Liver (tissue), 9 donors: ENCODE data around the gene TBP. TPM values are rescaled to one million over a fixed set of nuclear protein-coding genes. Genes with fewer than 3 reads are reported as not detected.

Experiments used
- DNase-seq: peaks from one replicate; pipeline ENCODE4 v3.0.0-alpha.2; 2017; ENCODE audit warnings: low spot score
- H3K27ac ChIP-seq, 2 donors: one replicate each; pipeline ENCODE4 v1.7.0; 2013; ENCODE audit warnings: inconsistent platforms in 2 of 2, low read length in 2 of 2, control low read depth in 1 of 2, low read depth in 1 of 2, mild to moderate bottlenecking in 1 of 2
- H3K27me3 ChIP-seq, 4 donors: one replicate each; pipeline versions ENCODE4 v1.6.1 to v1.7.0; 2013; ENCODE audit warnings: low read length in 3 of 4, inconsistent platforms in 1 of 4, mild to moderate bottlenecking in 1 of 4, moderate library complexity in 1 of 4; ENCODE audit not compliant: control insufficient read depth in 4 of 4, insufficient read depth in 4 of 4
- H3K36me3 ChIP-seq, 4 donors: one replicate each; pipeline versions ENCODE4 v1.6.1 to v1.7.0; 2013; ENCODE audit warnings: low read length in 3 of 4, mild to moderate bottlenecking in 3 of 4, low read depth in 1 of 4, moderate library complexity in 1 of 4; ENCODE audit not compliant: control insufficient read depth in 4 of 4, insufficient read depth in 3 of 4
- H3K4me1 ChIP-seq, 4 donors: one replicate each; pipeline versions ENCODE4 v1.6.1 to v1.7.0; 2013; ENCODE audit warnings: low read length in 3 of 4, mild to moderate bottlenecking in 3 of 4, moderate library complexity in 1 of 4; ENCODE audit not compliant: control insufficient read depth in 4 of 4, insufficient read depth in 4 of 4
- H3K4me3 ChIP-seq, 3 donors: one replicate each; pipeline versions ENCODE4 v1.6.1 to v1.7.0; 2013; ENCODE audit warnings: low read length in 3 of 3, control low read depth in 1 of 3, low read depth in 1 of 3, mild to moderate bottlenecking in 1 of 3
- H3K9ac ChIP-seq, 2 donors: one replicate each; pipeline ENCODE4 v1.7.0; 2013; ENCODE audit warnings: low read length in 2 of 2, mild to moderate bottlenecking in 2 of 2, moderate library complexity in 2 of 2, control low read depth in 1 of 2, low read depth in 1 of 2
- H3K9me3 ChIP-seq, 4 donors: one replicate each; pipeline versions ENCODE4 v1.6.1 to v1.7.0; 2013; ENCODE audit warnings: low read length in 3 of 4; ENCODE audit not compliant: control insufficient read depth in 4 of 4
- EGR1 ChIP-seq, 2 donors: IDR thresholded peaks; 2 replicates each; pipeline ENCODE4 v1.6.1; 2016 to 2018; ENCODE audit warnings: antibody characterized with exemption in 2 of 2, low read depth in 2 of 2
- FOXA1 ChIP-seq: IDR thresholded peaks from 2 replicates; pipeline ENCODE4 v1.6.1; 2016; ENCODE audit warnings: antibody characterized with exemption
- FOXA2 ChIP-seq: IDR thresholded peaks from 2 replicates; pipeline ENCODE4 v1.6.1; 2016; ENCODE audit warnings: antibody characterized with exemption
- GABPA ChIP-seq, 2 donors: IDR thresholded peaks in 1 of 2; conservative IDR thresholded peaks in 1 of 2; 2 replicates each; pipeline ENCODE4 v1.6.1; 2016; ENCODE audit warnings: antibody characterized with exemption in 2 of 2, mild to moderate bottlenecking in 1 of 2, moderate library complexity in 1 of 2
- HNF4A ChIP-seq, 2 donors: conservative IDR thresholded peaks; 2 replicates each; pipeline ENCODE4 v1.6.1; 2016; ENCODE audit warnings: antibody characterized with exemption in 2 of 2, mild to moderate bottlenecking in 2 of 2
- HNF4G ChIP-seq: IDR thresholded peaks from 2 replicates; pipeline ENCODE4 v1.6.1; 2016; ENCODE audit warnings: antibody characterized with exemption
- JUND ChIP-seq, 2 donors: IDR thresholded peaks; 2 replicates each; pipeline ENCODE4 v1.6.1; 2016; ENCODE audit warnings: antibody characterized with exemption in 2 of 2
- MAX ChIP-seq: IDR thresholded peaks from 2 replicates; pipeline ENCODE4 v1.6.1; 2016; ENCODE audit warnings: antibody characterized with exemption
- NR2F2 ChIP-seq: IDR thresholded peaks from 2 replicates; pipeline ENCODE4 v1.6.1; 2016; ENCODE audit warnings: antibody characterized with exemption
- RAD21 ChIP-seq, 2 donors: IDR thresholded peaks; 2 replicates each; pipeline ENCODE4 v1.6.1; 2016; ENCODE audit warnings: antibody characterized with exemption in 2 of 2, mild to moderate bottlenecking in 2 of 2
- REST ChIP-seq: IDR thresholded peaks from 2 replicates; pipeline ENCODE4 v1.6.1; 2016; ENCODE audit warnings: antibody characterized with exemption, mild to moderate bottlenecking
- RXRA ChIP-seq, 2 donors: IDR thresholded peaks; 2 replicates each; pipeline ENCODE4 v1.6.1; 2017 to 2018; ENCODE audit warnings: antibody characterized with exemption in 2 of 2, mild to moderate bottlenecking in 1 of 2
- SP1 ChIP-seq: IDR thresholded peaks from 2 replicates; pipeline ENCODE4 v1.6.1; 2018; ENCODE audit warnings: antibody characterized with exemption, mild to moderate bottlenecking
- TAF1 ChIP-seq: conservative IDR thresholded peaks from 2 replicates; pipeline ENCODE4 v1.6.1; 2016; ENCODE audit warnings: antibody characterized with exemption, mild to moderate bottlenecking
- YY1 ChIP-seq: IDR thresholded peaks from 2 replicates; pipeline ENCODE4 v1.6.1; 2016; ENCODE audit warnings: antibody characterized with exemption, mild to moderate bottlenecking
- WGBS: extraction: QIAGEN DNeasy Blood & Tissue Kit; methylation state at CpG from one replicate; pipeline ENCODE4 v1.1.7; 2013; 5-methylcytosine and 5-hydroxymethylcytosine counted together
- polyA plus RNA-seq, 2 donors: library from polyadenylated mRNA; stranded (reverse) in 1 of 2; unstranded in 1 of 2; fragments of 200-250 nt in 1 of 2; fragments of >200 nt in 1 of 2; fragmentation: Nextera tagmentation in 1 of 2; extraction: Ambion mirVana in 1 of 2; gene quantifications; one replicate each; pipeline versions ENCODE4 v1.2.1 to v1.2.3, GENCODE V29; 2013 to 2015
- total RNA-seq, 2 donors: library from RNA; depleted of rRNA; stranded (reverse); fragments of >200 nt; gene quantifications; one replicate each; pipeline ENCODE4 v1.2.3, GENCODE V29; 2014
- TF ChIP-seq, protein P1 (sequence below): IDR thresholded peaks from 2 replicates; pipeline ENCODE4 v1.6.1; 2016; ENCODE audit warnings: antibody characterized with exemption
- TF ChIP-seq, protein P2 (sequence below): fragments of 150-350 bp; IDR thresholded peaks from 2 replicates; pipeline ENCODE4 v1.5.1; 2017; ENCODE audit warnings: improper control_type of control experiment, low read depth, low read length; ENCODE audit not compliant: missing input control
- TF ChIP-seq, protein P3 (sequence below): IDR thresholded peaks from 2 replicates; pipeline ENCODE4 v1.6.1; 2016; ENCODE audit warnings: antibody characterized with exemption
- donor health status: healthy.
- donor health status: healthy.
- donor health status: healthy.
- donor health status: healthy.
- donor health status: healthy.

The TBP gene
- total and polyA plus RNA-seq, 4 donors: 4.5 to 7.5 (median 7.3) TPM

GRCh38 chr6:170596426-170596825, 42.3 kb downstream of the TBP start:
- DNase-seq: no peak
- no peak overlapping the region for H3K9ac ChIP-seq
- no peaks in the 10 kb centered on the region for H3K36me3 ChIP-seq
- peaks cover 0 to 3% (median 0%) of the 10 kb centered on the region in 4 donors for H3K27me3 ChIP-seq
- no peaks in the 10 kb centered on the region for H3K4me1 ChIP-seq
- H3K9me3 ChIP-seq: no peaks in the 10 kb centered on the region
- TF ChIP-seq FOXA1: no peak
- TF ChIP-seq SP1: no peak
- TF ChIP-seq HNF4A (conservative IDR thresholded peaks at IDR 0.05): no peak
- TF ChIP-seq YY1: no peak
- TF ChIP-seq HNF4G: no peak
- TF ChIP-seq FOXA2: no peak
- no peak for TF ChIP-seq GABPA (IDR thresholded peaks at IDR 0.05 in 1 of 2, conservative IDR thresholded peaks at IDR 0.05 in 1 of 2)
- TF ChIP-seq, protein P1, sequence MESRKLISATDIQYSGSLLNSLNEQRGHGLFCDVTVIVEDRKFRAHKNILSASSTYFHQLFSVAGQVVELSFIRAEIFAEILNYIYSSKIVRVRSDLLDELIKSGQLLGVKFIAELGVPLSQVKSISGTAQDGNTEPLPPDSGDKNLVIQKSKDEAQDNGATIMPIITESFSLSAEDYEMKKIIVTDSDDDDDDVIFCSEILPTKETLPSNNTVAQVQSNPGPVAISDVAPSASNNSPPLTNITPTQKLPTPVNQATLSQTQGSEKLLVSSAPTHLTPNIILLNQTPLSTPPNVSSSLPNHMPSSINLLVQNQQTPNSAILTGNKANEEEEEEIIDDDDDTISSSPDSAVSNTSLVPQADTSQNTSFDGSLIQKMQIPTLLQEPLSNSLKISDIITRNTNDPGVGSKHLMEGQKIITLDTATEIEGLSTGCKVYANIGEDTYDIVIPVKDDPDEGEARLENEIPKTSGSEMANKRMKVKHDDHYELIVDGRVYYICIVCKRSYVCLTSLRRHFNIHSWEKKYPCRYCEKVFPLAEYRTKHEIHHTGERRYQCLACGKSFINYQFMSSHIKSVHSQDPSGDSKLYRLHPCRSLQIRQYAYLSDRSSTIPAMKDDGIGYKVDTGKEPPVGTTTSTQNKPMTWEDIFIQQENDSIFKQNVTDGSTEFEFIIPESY: no peak
- TF ChIP-seq RAD21 (IDR thresholded peaks at IDR 0.05): no peak
- no peak overlapping the region for H3K27ac ChIP-seq
- H3K4me3 ChIP-seq: no peak overlapping the region

GRCh38 chr6:170597278-170597677, 43.1 kb downstream of the TBP start:
- no peak for DNase-seq
- TF ChIP-seq, protein P2, sequence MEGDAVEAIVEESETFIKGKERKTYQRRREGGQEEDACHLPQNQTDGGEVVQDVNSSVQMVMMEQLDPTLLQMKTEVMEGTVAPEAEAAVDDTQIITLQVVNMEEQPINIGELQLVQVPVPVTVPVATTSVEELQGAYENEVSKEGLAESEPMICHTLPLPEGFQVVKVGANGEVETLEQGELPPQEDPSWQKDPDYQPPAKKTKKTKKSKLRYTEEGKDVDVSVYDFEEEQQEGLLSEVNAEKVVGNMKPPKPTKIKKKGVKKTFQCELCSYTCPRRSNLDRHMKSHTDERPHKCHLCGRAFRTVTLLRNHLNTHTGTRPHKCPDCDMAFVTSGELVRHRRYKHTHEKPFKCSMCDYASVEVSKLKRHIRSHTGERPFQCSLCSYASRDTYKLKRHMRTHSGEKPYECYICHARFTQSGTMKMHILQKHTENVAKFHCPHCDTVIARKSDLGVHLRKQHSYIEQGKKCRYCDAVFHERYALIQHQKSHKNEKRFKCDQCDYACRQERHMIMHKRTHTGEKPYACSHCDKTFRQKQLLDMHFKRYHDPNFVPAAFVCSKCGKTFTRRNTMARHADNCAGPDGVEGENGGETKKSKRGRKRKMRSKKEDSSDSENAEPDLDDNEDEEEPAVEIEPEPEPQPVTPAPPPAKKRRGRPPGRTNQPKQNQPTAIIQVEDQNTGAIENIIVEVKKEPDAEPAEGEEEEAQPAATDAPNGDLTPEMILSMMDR: no peak
- no peak for TF ChIP-seq MAX
- TF ChIP-seq RXRA (IDR thresholded peaks at IDR 0.05): no peak
- TF ChIP-seq JUND (IDR thresholded peaks at IDR 0.05): no peak
- TF ChIP-seq NR2F2: no peak
- no peak for TF ChIP-seq HNF4G
- TF ChIP-seq YY1: no peak
- Histone ChIP-seq H3K27ac (no peak overlapping the region), H3K9me3 (no peaks in the 10 kb centered on the region), H3K4me3 (no peak overlapping the region), H3K4me1 (no peaks in the 10 kb centered on the region), H3K36me3 (no peaks in the 10 kb centered on the region), H3K27me3 (peaks cover 0 to 3% (median 0%) of the 10 kb centered on the region in 4 donors), H3K9ac (no peak overlapping the region)

DNA sequence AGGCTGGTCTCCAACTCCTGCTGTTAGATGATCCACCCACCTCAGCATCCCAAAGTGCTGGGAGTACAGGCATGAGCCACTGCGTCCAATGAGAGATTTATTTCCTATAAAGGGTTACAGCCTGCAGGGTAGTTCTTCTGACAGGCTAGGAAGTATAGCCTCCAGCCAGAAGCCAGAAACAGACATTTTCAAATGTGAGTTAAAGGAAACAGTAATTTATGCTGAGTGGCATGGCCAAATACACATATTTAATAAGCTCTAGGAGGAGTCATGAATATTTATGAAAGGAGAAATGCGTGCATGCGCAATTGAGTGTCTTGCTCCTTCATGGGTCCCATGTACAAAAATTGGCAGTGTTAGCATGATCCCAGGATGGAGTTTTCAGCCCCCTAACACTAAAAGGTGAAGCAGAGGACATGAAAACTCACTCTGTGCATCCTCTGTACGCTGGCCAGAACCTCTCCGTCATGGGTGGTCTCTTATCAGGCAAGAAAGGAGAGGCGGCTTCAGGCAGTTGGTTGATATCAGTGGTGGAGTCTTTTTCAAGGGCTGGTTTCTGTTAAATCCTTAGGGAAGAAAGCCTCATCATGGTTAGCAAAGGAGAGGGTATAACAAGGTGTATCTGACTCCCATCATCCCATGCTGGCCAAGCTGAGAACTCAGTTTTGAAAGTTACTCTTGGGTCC, 51.5 kb downstream of the TBP start:
- Histone ChIP-seq H3K27ac (no peak overlapping the region), H3K27me3 (peaks cover 0 to 2% (median 0%) of the 10 kb centered on the region in 4 donors), H3K36me3 (no peaks in the 10 kb centered on the region), H3K4me3 (no peak overlapping the region), H3K9me3 (no peaks in the 10 kb centered on the region), H3K4me1 (no peaks in the 10 kb centered on the region), H3K9ac (no peak overlapping the region)
- no peak for DNase-seq
- 70% methylated on average over 6 of the region's 6 CpGs for WGBS
- TF ChIP-seq, protein P3, sequence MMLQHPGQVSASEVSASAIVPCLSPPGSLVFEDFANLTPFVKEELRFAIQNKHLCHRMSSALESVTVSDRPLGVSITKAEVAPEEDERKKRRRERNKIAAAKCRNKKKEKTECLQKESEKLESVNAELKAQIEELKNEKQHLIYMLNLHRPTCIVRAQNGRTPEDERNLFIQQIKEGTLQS: no peak
- no peak for TF ChIP-seq TAF1
- TF ChIP-seq FOXA2: no peak
- TF ChIP-seq, protein P2: no peak
- TF ChIP-seq RAD21 (IDR thresholded peaks at IDR 0.05): no peak
- no peak for TF ChIP-seq REST
- no peak for TF ChIP-seq EGR1 (IDR thresholded peaks at IDR 0.05; ENCODE audit: low read depth in 2 of 2)
- no peak for TF ChIP-seq JUND (IDR thresholded peaks at IDR 0.05)
- TF ChIP-seq FOXA1: no peak
- no peak for TF ChIP-seq HNF4G
